ENCODE measurements around the gene PLAAT3.
A peak's percentile ranks its signal among the peaks of the same experiment; 100 is the strongest.
"Not testable (repeated sequence)": the region's sequence is repeated elsewhere in the genome, so short reads cannot be mapped to it uniquely, and the experiment has no call there.

The PLAAT3 gene

DNA sequence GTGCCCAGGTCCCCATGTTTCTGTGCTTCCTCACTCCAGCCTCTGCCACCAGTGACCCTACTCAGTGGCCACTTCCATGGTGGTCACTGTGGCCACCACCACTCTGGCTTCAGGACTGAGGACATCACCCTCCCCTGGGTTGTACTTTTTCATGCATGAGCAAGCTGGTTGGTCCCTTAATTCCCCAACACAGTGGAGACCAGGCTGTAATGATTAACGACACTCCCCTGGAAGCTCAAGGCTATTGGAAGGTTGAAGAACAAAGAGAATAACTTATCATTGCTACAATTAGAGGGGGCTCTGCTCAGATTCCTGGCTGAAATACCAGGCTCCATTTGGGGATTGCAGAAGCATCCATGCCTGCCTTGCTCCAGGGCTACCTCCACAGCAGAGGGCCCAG is 67.2 kb downstream of the PLAAT3 start:
- no peak for DNase-seq (ENCODE audit: low read depth in 2 of 2, low spot score in 1 of 2)

DNA sequence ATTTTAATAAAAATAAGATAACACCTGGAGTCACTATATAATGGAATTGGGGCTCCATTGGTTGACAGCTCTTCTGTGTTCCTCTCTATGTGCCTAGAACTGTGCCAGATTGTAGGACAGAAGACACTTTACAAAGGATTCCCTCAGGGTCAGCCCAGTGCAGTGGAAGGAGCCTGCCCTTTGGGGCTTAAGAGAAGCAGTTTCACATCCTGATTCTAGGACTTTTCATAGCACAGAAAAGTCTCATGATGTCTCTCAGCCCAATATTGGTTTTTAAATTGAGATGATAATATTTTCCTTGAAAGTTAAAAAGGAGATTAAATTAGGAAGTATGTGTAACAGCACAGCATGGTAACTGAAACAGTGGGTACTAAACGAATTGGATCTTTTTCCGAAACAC is 70.5 kb downstream of the PLAAT3 start:
- no peak for DNase-seq (ENCODE audit: low read depth in 2 of 2, low spot score in 1 of 2)

DNA sequence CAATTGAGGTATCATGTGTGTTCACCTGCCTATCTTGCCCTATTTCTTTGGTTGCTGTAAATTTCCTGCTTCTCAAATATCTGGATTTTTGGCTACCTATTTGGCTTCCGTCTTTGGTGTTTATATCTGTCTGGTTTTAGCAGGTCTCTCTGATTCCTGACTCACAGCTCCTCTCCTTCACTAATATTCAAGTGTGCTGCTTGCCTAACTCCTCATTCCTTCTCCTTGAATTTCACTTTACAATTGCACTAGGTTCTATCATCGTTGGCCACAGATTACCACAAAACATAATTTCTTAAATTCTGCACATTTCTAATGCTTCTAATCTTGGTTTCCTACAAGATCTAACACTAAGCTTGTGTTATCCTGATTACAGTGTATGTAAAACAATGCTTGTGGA is 71.7 kb downstream of the PLAAT3 start:
- not testable (repeated sequence) for DNase-seq (ENCODE audit: low read depth in 2 of 2, low spot score in 1 of 2)

DNA sequence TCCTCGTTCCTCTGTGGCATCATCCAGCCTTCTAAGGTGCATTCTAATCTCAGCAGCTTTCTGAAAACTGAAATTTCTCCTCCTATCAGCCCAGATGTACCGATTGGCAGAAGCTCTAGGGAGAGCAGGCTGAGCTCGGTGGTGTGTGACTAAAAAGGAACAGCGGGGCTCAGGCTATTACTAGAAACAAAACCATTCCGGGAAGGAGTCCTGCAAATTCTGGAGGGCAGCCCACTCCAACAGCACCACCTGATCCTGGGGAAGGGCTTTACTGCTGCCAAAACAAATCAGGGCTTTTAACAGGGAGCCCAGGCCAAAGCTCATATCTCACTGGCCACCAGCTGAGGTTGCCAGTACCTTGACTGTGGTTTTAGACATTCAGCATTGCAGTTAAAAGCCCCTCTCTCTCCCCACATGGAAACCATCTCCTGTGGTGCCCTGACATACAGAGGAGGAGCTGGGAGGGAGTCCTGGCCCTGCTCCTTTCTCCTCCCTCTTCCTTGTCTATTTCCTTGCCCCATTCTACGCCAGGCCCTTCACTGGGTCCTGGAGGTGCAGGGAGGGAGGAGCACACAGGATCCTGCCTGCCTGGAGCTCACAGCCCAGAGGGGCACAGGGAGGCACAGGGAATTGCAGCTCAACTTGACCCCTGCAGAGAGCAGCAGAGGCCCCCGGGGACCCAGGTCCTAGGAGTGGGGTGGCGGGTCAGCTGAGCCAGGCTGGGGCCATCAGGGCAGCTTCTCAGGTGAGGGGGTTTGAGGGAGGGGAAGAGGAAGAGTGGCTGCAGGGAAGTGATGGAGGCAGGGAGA is 76.7 kb downstream of the PLAAT3 start:
- no peak for DNase-seq (ENCODE audit: low read depth in 2 of 2, low spot score in 1 of 2)

DNA sequence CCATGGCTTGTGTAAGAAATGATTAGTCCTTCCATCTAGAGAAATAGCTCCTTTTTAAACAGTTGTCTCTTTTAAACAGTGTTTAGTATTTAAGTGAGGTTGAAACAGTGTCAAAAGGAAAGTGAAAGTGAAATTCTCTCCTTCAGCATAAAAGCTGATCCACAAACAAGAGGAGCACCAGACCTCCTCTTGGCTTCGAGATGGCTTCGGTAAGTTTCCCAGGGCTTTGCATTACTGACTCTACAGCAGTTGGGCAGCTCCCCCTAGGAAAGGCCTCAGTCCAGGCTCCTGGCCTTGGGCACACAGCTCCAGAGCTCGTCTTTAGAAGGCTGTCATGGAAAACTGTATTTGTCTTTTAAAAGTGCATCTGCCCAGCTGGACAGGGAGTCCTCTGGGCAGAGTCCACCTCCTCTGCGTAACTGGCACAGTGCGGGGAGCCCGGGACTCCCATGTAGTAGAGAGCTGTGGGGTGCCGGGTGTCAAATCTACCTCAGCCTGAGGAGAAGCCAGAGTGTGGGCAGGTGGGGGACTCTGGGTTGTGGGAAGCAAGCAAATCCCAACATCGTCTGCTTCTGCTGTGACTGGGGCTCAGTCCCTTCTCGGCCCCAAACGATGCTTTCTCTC is 77.5 kb downstream of the PLAAT3 start, which contains the start of gene PLAAT4:
PLAAT4 (plus strand) TSS at position 140 of the 624 bp plus-strand sequence; CDS start at position 201, 61 bp downstream.
- DNase-seq (ENCODE audit: low read depth in 2 of 2, low spot score in 1 of 2), result no peak

DNA sequence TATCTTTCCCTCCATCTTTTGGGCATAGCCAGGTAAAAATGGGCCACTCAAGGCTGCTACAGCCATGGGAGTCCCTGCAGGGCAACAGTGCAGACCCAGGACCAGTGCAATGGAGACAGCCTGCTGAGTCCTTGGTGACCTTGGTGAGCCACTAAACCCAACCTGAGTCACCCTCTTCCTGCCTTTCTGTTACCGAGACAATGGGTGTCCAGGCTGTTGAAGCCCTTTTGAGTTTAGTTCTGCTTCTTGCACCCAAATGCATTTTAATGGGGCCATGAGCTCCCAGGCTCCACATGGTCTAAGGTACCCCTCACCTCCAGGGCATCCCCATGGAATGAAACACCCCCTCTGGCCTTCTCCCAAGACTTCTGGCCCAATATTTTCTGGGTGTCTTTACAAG is 78.5 kb downstream of the PLAAT3 start:
- DNase-seq (ENCODE audit: low read depth in 2 of 2, low spot score in 1 of 2), result peak in 1 of 2 donors; percentile 21

DNA sequence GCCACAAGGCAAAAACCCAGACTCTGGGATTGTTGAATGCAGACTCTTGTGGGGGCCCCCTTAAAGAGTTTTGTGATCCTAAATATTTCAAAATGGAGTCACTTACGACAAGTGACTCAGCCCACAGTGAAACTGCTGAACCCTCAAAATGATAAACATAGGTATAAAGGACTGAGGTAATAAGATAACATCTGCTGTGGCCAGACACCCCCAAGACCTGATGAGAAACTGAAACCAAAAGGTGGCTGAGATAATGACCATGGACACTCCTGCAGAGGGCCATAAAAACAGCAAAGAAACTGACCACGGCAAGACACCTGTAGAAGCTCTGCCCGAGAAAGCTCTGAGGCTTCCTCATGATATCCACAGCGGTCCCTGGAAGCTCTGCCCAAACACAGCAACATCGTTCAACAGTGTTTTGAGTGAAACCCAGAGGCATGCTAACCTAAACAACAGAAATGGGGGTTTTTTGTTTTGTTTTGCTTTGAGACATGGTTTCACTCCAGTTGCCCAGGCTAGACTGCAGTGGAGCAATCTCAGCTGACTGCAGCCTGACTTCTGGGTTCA is 79.3 kb downstream of the PLAAT3 start:
- no peak for DNase-seq (ENCODE audit: low read depth in 2 of 2, low spot score in 1 of 2)

GRCh38 chr11:63534076-63534475 is 80.2 kb downstream of the PLAAT3 start:
- DNase-seq (ENCODE audit: low read depth in 2 of 2, low spot score in 1 of 2), result no peak

GRCh38 chr11:63532799-63533475 is 81.3 kb downstream of the PLAAT3 start:
- DNase-seq (ENCODE audit: low read depth in 2 of 2, low spot score in 1 of 2), result no peak

GRCh38 chr11:63532117-63532516 is 82.1 kb downstream of the PLAAT3 start:
- no peak for DNase-seq (ENCODE audit: low read depth in 2 of 2, low spot score in 1 of 2)

GRCh38 chr11:63531074-63531792 is 83.0 kb downstream of the PLAAT3 start:
- DNase-seq (ENCODE audit: low read depth in 2 of 2, low spot score in 1 of 2), result not testable (repeated sequence)

DNA sequence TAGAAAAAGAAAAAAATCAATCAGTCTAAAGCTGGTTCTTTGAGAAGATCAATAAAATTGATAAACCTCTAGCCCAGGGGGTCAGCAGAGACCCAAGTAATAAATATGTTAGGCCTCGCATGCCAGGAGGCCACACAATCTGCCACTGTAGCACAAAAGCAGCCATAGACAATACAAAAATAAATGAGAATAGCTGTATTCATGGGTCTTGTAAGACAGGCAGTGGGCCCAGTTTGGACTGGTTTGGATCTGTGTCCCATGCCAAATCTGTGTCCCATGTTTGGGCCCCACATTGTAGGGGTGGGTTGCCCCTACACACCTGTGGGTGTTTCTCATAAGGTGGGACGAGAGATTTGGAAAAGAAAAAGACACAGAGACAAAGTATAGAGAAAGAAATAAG is 84.2 kb downstream of the PLAAT3 start:
- DNase-seq (ENCODE audit: low read depth in 2 of 2, low spot score in 1 of 2), result no peak

DNA sequence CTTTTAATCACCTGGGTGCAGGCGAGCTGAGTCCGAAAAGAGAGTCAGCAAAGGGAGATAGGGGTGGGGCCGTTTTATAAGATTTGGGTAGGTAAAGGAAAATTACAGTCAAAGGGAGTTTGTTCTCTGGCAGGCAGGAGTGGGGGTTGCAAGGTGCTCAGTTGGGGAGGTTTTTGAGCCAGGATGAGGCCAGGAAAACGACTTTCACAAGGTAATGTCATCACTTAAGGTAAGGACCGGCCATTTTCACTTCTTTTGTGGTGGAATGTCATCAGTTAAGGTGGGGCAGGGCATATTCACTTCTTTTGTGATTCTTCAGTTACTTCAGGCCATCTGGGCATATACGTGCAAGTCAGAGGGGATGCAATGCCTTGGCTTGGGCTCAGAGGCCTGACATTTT is 84.9 kb downstream of the PLAAT3 start:
- not testable (repeated sequence) for DNase-seq (ENCODE audit: low read depth in 2 of 2, low spot score in 1 of 2)

- not testable (repeated sequence) for DNase-seq (ENCODE audit: low read depth in 2 of 2, low spot score in 1 of 2)
Observed at GRCh38 chr11:63528729-63529278, 85.4 kb downstream of the PLAAT3 start.

GRCh38 chr11:63528156-63528555 is 86.1 kb downstream of the PLAAT3 start:
- not testable (repeated sequence) for DNase-seq (ENCODE audit: low read depth in 2 of 2, low spot score in 1 of 2)

DNA sequence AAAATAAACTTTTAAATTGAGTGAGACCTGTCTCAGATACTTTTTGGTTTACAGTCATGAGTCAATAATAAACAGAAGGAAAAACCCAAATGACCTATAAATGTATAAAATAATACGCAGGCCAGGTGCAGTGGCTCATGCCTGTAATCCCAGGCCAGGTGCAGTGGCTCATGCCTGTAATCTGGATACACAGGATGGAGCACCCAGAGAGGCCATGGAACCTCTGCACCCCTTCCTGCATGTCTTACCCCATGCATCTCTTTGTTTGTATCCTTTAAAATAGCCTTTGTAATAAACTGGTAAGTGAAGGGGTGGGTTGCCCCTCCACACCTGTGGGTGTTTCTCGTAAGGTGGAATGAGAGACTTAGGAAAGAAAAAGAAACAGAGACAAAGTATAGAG is 86.6 kb downstream of the PLAAT3 start:
- DNase-seq (ENCODE audit: low read depth in 2 of 2, low spot score in 1 of 2), result no peak

Data from stimulated activated CD8-positive, alpha-beta memory T cell treated with anti-CD3 and anti-CD28 coated beads, Interleukin-4, amount 100 ng/mL, for 4 hours (primary cell).